Fibroblast of mammary gland (primary cell): ENCODE measurements around the gene INPP4B.
A peak's percentile ranks its signal among the peaks of the same experiment; 100 is the strongest.
"Not testable (repeated sequence)": the region's sequence is repeated elsewhere in the genome, so short reads cannot be mapped to it uniquely, and the experiment has no call there.

Source experiments
- DNase-seq: peaks from one replicate; pipeline ENCODE4 v3.0.0-alpha.2; 2010; ENCODE audit warnings: low read depth
- H3K4me3 ChIP-seq: 2 replicates; pipeline ENCODE4 v1.5.1; 2011; ENCODE audit warnings: low read depth, mild to moderate bottlenecking, low read length, moderate library complexity; ENCODE audit not compliant: control insufficient read depth
- CTCF ChIP-seq: conservative IDR thresholded peaks from 2 replicates; pipeline ENCODE4 v1.5.1; 2011; ENCODE audit warnings: low read depth, low read length, inconsistent platforms; ENCODE audit not compliant: control insufficient read depth, insufficient read depth

Gene INPP4B

GRCh38 chr4:142405021-142405694 is 440.9 kb downstream of the INPP4B start:
- H3K4me3 ChIP-seq, result peak overlapping the region; percentile 63
- no peak for TF ChIP-seq CTCF
- DNase-seq, result peak; percentile 74

- TF ChIP-seq CTCF, result no peak
- H3K4me3 ChIP-seq, result peak overlapping the region; percentile 63
- peak; percentile 85 for DNase-seq
Observed at GRCh38 chr4:142404191-142404611, 441.9 kb downstream of the INPP4B start.

GRCh38 chr4:142402900-142403299 is 443.2 kb downstream of the INPP4B start:
- peak; percentile 55 for DNase-seq
- no peak overlapping the region for H3K4me3 ChIP-seq
- TF ChIP-seq CTCF, result no peak

- H3K4me3 ChIP-seq, result no peak overlapping the region
- TF ChIP-seq CTCF, result no peak
- peak; percentile 47 for DNase-seq
Observed at GRCh38 chr4:142402156-142402555, 443.9 kb downstream of the INPP4B start.

- H3K4me3 ChIP-seq, DNase-seq: not testable (repeated sequence)
Observed at GRCh38 chr4:142397364-142397991, 448.6 kb downstream of the INPP4B start.

- peak; percentile 63 for DNase-seq
- TF ChIP-seq CTCF, result no peak
- no peak overlapping the region for H3K4me3 ChIP-seq
Observed at GRCh38 chr4:142396279-142396678, 449.8 kb downstream of the INPP4B start.

GRCh38 chr4:142393127-142393526 is 453.0 kb downstream of the INPP4B start:
- no peak for DNase-seq
- TF ChIP-seq CTCF, result no peak
- H3K4me3 ChIP-seq, result no peak overlapping the region
